HG02840 (cell line): ENCODE measurements around the gene CISD1.

Experiments
- ATAC-seq: cut with Tn5 transposase; IDR thresholded peaks from one replicate; pipeline ENCODE4 v1.9.1; 2021; ENCODE audit warnings: mild to moderate bottlenecking, moderate library complexity, moderate number of reproducible peaks; ENCODE audit not compliant: unreplicated experiment, low FRiP score

Gene CISD1

GRCh38 chr10:58264780-58265179 lies 4.2 kb upstream of the CISD1 start:
- no peak for ATAC-seq

- no peak for ATAC-seq
Observed at GRCh38 chr10:58265249-58265648, 3.7 kb upstream of the CISD1 start.

GRCh38 chr10:58266003-58266825 lies 2.7 kb upstream of the CISD1 start:
- no peak for ATAC-seq

DNA sequence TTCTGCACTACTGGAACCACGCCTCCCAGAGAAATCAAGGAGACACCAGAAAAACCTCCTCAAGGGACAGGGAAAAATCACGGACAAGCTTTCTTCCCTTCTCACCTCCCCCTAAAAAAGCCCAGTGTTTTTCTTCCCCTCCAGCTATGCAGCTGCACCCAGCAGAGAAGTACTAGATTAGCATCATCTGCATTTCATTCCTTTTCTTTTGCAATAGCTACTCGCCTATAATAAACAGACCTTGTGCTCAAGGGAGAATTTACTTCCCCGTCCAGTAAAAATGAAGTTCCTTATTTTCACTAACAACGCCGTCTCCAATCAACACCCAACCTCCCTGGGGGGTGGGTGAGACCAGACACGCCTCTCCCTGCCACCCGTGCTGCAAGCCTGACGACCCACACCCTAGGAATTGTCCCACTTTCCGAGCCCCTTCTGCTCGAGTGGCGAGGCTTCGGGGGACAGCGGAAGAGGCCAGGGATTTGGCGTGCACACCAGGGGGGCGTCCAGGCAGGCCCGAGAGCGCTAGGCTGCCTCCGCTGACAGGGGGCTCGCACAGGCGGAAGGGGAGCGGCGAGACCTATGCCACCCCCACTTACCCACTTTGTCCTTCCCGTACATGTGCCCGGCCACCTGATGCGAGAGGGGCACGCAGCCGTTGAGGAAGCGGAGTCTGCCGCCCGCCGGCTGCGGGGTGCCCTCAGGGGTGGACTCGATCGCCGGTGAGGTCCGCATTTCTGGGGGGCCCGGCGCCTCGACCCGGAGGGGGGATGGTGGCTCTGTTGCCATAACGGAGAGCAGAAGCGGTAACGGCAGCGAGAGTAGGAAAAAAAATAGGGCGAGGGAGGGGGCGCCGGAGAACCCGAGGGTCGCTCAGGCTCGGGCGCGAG lies 1.9 kb upstream of the CISD1 start:
- peak; percentile 4 for ATAC-seq

DNA sequence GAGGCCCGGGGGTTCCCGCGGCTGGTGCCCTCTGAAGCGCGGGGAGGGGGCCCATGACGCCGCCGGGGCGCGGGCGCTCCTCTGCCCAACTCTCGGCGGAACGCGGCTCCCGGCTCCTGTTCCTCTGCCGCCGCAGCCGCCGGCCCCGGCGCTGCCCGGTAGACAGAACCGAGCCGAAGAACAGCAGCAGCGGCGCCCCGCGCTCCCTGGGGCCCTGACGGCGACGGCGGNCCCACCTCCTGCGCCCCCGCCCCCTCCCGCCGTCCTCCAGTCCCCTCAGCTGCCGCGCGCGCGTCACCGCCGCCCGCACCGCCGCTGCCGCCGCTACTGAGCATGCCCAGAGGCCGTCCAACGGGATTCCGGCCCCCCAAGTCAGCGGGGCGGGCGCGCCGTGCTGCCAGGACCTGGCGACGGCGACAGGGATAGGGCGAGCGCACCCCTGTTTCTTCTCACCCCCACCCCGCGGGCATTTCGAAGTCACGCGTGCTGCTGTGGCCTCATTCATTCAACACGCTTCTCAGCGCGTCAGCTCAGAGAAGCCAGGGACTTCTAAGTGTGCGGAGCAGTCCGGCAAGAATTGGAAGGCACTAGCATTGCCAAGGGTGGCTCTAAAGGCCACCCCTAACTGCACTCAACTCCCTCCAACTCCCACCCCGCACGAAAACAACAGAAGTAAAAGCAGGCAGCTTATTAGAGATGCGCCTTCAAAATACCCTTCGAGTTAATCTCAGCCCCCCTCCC lies 1.1 kb upstream of the CISD1 start, which contains the start of gene IPMK:
Gene IPMK (minus strand): TSS at position 182 of the 741 bp plus-strand sequence. CDS start 283 bp downstream, outside the sequence.
- ATAC-seq, result peak; percentile 55

GRCh38 chr10:58268454-58268945 lies 462 bp upstream of the CISD1 start:
- peak; percentile 0 for ATAC-seq

GRCh38 chr10:58269782-58270290 lies 874 bp downstream of the CISD1 start:
- ATAC-seq, result no peak

- ATAC-seq, result no peak
Observed at GRCh38 chr10:58275261-58275660, 6.3 kb downstream of the CISD1 start.

GRCh38 chr10:58275908-58276307 lies 6.9 kb downstream of the CISD1 start:
- ATAC-seq, result no peak

DNA sequence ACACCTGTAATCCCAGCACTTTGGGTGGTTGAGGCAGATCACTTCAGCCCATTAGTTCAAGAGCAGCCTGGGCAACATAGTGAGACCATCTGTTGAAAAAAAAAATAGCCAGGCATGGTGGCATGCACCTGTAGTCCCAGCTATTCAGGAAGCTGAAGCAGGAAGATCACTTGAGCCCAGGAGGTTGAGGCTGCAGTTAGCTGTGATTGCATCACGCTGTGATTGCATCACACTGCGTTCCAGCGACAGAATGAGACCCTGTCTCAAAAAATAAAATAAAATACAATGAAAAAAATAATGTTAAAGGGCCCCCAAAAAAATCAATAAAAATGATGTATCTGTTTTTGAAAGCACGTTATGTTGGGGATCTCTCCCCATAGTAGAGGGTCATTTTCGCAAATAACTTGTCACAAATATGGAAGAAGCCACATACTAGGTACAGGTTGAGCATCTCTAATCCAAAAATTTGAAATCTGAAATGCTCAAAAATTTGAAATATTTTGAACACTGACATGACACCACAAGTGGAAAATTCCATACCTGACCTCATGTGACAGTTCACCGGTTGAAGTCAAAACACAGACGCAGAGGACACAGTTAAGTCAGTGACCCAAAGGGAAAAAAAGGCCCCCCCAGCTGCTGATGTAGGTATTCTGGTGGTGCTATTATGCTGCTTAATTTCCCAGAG lies 9.5 kb downstream of the CISD1 start:
- ATAC-seq, result no peak

DNA sequence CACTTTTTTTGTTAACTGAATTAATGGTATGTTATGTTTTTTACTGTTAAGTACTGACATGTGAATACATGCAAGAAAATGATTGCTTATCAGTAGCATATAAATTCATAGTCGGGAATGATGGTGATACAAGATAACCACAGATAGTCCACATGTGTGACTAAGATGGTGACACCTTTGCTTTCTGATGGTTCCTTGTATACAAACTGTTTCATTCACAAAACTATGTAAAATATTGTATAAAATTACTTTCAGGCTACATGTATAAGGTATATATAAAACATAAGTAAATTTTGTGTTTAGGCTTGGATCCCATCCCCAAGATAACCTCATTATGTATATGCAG lies 10.0 kb downstream of the CISD1 start:
- no peak for ATAC-seq

DNA sequence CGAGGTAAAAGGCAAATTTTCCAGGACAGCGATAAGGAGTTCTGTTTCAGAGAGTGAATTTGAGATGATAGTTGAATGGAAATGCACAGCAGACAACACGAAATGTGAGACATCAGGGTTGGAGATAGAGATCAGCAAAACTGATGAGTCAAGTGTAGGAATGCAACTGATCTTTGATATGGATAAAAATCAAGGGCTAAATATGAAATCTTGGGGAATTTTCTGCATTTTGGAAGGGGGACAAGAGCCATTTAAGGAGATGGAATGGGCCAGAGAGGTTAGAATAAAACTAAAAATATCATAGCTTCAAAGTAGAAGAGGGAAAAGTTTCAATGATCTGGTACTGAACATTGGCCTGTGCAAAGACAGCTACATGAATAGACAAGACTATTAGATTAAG lies 11.5 kb downstream of the CISD1 start:
- no peak for ATAC-seq

- ATAC-seq, result no peak
Observed at GRCh38 chr10:58281092-58281752, 12.3 kb downstream of the CISD1 start.

DNA sequence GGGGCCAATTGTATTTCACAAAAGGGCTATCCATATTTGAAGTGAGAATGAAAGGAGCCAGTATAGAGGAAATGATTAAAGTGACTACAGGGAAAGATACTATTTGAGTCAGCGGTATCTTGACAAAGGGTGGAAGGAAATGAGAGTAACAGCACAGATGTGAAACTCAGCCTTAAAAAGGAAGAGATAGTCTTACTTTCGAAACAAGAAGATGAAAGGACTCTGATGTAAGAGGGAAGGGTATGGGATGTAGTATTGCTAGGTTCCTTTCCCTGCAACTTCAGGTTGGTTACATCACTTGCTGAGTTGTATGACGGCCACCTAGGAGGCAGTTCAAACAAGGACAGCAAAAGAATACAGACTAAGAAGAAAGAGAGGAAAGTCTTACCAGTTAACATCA lies 13.7 kb downstream of the CISD1 start:
- peak; percentile 95 for ATAC-seq

GRCh38 chr10:58291538-58292174 lies 22.7 kb downstream of the CISD1 start:
- ATAC-seq, result peak; percentile 80

- ATAC-seq, result no peak
Observed at GRCh38 chr10:58293989-58294388, 25.0 kb downstream of the CISD1 start.

GRCh38 chr10:58299580-58299979 lies 30.6 kb downstream of the CISD1 start:
- no peak for ATAC-seq

GRCh38 chr10:58300676-58301075 lies 31.7 kb downstream of the CISD1 start:
- ATAC-seq, result no peak

- ATAC-seq, result no peak
Observed at GRCh38 chr10:58302254-58302653, 33.3 kb downstream of the CISD1 start.
